GM19035 (cell line): ENCODE data around the gene SCMH1.

Source experiments
- ATAC-seq: cut with Tn5 transposase; IDR thresholded peaks from one replicate; pipeline ENCODE4 v1.9.1; 2021; ENCODE audit not compliant: unreplicated experiment

Gene SCMH1

DNA sequence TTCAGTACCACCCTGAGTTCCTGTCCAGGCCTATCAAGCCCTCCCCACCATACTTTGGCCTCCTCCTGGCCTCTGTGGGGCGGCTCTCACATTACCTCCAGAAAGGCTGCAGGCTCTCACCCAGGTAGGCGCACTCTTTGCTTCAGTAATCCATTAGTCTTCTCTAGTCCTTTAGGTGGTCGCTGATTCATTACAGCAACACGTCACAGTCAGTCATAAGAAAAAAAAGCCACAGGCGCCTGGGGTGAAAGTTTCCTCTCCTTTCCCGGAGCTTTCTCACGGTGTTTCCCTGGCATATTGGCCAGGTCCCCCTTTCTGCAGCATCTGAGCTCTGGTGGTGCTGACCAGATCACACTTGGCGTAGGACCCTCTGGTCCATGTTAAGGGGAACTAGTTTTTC lies 232.6 kb downstream of the SCMH1 start:
- no peak for ATAC-seq

DNA sequence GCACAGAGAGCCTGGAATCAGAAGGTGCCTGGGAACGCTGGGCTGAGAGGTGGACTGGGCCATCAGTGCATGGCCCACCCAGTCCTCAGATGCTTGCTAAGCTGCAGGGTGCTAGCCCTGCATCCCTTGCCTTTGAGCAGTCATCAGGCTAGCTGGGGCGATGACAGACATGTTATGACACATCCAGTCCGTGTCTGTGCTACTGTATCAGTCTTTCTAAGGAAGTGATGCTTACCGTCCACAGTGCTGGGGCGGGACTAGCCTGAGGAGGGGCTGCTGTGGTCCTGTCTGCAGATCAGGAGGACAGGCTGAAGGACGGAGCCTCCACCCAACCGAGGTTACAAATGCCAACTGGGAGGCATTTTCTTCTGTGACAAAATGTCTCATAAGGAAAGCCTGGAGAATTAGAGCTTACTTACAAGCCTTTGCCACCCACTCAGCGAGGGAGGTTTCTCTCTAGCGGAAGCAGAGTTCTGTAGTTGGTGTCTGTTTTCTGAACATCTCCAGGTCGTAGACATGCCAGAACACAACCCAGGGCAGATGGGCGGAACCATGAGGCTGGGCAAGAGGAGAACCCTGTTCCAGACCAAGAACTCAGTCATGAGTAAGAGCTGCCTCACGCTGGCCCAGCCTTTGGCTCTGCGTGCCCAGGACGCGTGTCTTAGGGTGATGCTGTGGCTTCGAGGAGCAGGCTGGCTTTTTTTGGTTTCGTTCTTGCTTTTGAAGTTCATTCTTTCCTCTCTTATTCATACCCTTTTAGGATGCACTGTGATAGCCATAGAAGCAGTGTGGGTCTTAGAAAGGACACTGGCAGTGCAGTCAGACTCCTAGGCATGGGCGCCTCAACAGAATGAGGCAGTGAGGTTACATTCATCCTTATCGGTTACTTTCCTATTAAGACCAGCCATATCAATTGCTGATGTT lies 234.9 kb downstream of the SCMH1 start:
- ATAC-seq, result no peak

DNA sequence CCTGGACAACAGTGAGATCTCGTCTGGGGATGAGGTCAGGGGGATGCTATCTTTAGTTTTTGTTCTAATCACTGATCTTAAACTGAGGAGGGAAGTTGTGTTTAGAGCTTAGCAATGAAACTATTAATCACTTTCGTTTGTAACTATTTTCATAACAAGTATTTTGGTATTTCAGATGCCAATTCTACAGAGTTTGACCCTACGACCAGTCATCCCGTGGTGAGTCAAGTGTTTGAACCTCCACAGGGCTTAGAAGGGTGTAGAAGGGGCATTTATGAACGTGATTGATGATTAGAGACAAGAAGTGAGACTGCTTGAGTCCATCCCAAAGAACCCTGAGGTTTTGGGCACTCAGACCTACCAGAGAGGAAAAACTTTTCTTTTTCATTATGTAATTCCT lies 236.2 kb downstream of the SCMH1 start:
- no peak for ATAC-seq

DNA sequence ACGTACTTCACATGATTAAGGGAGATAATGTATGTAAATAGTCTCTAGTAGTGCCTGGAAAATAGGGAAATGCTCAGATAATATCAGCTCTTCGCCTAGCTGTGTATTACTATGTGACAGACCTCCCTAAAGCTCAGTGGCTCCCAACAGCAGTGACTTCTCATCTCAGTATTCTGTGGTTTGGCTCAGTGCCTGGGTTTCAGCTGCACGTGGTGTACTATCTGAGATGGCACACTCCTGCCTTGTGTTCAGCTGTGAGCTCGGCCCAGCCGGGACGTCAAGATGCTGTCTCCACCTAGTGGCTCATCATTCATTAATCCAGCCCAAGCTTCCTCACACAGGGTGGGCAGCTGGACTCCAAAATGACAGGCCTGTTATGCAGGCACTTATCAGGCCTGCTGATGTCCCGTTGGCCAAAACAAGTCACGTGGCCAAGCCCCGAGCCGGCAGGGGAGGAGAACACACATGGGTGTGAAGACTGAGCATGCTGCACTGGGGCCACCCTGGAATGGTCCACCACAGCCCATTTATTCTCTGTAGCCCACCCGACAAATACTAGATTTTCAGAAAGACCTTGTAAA lies 238.4 kb downstream of the SCMH1 start:
- ATAC-seq, result peak; percentile 95

DNA sequence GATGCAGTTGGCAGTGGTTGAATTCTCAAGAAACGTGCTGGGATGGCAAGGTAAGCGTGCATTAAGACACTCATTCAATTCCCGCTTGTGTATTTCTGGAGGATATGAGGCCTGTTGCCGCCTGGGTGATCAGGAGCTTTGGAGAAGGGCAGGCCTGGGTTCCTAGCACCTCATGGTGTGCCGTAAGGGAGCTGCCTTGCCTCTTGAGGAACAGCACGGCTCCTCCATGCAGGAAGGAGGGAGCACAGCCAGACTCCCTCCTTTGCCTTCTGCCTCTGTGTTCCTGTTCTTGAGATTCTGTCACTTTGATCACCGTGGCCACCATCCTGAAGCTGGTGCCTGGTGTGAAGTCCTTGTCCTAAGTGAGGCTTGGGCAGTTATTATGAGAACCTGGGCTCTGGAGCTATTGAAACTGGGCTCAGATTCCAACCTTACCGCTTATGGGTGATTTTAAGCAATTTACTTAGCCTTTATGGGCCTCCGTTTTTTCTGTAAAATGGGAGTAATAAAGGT lies 238.9 kb downstream of the SCMH1 start:
- no peak for ATAC-seq

DNA sequence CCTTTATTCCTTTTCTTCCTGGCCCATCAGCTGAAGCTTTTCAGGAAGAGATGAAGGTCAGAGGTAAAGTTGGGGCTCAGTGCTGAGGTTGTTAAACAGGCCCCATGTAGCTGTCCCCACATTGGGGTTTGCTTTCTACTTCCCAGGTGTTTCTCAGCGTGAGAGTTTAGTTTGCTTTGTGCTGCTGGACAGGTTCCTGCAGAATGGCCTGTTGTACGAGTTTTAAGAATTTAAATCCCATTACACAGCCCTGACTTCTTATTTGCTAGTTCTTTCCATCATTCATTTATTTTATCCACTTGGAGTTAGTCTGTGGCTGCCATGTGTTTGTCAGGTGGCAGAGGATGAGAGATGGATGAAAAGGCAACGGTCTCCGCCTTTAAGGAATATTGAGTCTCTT lies 243.4 kb downstream of the SCMH1 start:
- ATAC-seq, result no peak

DNA sequence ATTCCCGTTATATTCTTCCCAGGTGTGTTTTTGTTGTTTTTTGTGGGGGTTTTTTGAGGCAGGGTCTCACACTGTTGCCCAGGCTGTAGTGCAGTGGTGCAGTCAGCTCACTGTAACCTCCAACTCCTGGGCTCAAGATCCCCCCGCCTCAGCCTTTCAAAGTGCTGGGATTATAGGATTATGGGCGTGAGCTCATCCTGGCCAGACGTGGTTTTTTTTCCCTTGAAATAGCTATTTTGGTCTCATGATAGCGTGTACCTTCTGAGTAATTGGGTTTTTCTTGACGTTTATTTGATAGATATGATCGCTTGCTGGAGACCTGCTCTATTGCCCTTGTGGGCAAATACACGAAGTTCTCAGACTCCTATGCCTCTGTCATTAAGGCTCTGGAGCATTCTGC lies 245.0 kb downstream of the SCMH1 start:
- ATAC-seq, result no peak

DNA sequence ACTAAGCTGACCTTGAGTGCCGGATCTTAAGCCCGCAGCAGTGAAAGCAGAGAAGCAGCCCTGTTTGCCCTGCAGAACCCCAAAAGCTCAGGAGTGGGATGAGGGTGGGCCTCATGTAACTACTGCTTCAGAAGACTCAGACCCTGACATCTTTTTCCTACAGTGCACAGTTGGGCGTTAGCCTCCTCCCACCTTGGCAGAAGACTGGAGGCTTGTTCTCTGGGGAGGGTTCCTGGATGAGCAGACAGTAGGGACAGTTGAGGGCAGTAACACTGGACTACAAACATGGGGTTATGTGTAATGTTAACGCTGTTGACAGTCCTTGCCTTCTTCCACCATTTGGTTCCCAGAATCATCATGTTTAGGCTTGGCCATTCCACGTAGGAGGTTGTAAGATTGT lies 253.0 kb downstream of the SCMH1 start:
- no peak for ATAC-seq

DNA sequence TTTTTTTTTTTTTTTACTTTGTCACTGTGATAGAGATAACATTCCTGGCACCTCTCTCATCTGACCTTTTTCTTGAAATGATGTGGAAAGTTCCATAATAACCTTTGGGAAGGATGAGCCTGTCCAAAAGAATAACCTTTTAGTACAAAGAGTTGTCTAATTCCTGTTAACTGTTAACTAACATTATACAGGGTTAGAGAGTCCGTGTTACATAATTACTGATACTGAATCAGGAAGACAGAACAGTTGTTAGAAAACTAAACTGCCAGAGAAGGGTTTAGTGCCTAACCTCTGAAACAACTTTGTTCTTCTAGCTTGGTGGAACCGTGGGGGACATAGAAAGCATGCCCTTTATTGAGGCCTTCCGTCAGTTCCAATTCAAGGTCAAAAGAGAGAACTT lies 253.8 kb downstream of the SCMH1 start:
- no peak for ATAC-seq

DNA sequence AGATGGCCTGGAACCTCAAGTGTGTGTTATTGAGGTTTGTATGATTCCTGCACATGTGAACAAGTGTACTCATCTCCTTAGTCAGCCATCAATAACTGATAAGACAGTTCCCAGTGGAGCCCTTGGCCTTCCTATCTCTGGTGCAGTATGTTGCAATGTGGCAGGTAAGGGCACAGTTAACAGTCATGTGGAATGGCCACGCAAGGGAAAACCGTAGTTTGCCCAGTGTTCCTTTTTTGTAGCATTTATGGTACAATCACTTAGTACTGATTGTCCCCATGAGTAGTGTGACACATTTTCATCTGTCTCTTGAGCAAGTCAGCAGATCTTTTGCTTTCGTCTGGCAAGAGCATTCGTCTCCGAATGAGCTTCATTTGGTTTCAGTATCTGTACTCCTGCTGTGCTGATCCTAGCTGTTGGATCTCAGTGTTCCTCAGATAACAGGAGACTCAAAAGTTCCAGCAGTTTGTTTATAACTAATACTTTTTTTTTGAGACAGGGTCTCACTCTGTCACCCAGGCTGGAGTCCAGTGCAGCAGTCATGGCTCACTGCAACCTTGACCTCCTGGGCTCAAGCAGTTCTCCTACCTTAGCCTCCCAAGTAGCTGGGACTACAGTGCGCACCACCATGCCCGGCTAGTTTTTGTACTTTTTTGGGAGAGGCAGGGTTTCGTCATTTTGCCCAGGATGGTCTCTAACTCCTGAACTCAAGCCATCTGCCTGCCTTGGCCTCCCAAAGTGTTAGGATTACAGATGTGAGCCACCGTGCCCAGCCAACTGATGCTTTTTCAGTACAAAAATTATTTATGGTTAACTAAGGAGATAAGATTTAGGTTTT lies 254.4 kb downstream of the SCMH1 start:
- no peak for ATAC-seq

DNA sequence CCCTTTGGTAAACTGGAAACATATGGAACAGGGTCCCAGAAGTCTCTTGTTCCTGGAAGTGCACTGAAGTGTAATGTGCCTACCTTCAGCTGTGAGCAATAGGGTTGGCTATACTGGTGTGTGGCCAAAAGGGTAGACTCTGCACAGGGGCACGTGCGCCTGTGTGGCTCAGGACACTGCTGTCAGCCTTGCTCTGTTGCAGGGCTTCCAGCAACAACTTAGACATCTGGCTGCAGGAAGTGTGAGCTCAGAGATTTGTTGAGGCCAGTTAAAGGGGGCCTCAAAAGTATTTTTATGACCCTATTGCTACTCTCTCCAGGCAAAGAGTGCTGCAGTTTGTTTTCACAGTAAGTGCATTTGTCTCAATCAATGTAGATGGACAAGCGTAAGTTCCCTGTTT lies 255.2 kb downstream of the SCMH1 start:
- ATAC-seq, result no peak

DNA sequence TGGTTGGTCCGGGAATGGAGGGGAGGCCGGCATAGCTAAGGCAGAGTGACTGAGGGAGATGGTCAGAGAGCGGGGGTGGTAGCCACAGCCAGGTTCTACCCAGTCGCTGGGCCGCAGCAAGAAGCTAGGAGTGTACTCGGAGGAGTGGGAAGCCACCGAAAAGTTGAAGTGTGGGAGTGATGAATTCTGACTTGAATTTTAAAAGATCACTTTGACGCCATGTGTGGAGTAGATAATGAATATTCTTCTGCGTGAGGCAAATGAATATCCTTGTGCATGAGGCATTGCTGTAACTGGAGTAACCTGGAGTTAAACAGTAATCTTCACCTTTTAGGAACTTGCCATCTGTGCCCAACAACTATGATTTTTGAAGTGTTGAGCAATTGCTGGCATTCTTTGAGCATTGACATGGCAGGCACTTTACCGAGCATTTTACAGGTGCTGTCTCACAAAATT lies 255.8 kb downstream of the SCMH1 start:
- ATAC-seq, result no peak

DNA sequence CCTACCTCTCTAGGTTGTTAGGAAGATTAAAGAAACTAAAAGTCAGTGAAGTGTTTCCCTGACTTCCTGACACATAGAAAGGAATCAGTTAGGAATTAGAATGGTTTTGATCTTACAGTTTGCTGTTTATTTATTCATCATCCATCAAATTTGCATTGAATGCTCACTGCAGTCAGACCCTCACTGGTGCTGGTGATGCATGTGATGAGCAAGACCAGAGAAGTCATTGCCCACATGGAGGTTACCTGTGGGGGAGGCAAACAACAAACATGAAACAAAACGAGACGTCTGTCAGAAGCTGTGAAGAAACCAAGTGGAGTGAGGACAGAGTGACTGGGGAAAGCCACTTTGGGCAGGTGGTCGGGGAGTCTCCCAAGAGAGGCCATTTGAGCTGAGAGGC lies 256.2 kb downstream of the SCMH1 start:
- ATAC-seq, result no peak

DNA sequence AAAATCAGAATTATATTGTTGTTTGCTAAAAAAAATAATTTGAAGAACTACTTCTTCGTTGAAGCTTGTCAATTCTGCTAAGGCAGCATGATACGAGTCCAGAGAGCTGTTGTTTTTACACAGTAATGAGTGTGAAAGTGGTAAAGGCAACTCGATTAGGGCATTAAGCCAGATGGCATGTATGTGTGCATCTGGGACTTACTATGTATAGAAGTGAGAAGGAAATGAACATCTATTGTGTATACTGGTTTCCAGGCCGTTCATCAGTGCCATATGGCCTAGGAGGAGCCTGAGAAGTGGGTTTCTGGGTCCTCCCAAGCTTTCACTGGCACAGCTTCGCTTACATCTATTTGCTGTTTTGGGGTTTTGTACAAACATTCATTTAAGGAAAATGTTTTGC lies 256.9 kb downstream of the SCMH1 start:
- no peak for ATAC-seq

DNA sequence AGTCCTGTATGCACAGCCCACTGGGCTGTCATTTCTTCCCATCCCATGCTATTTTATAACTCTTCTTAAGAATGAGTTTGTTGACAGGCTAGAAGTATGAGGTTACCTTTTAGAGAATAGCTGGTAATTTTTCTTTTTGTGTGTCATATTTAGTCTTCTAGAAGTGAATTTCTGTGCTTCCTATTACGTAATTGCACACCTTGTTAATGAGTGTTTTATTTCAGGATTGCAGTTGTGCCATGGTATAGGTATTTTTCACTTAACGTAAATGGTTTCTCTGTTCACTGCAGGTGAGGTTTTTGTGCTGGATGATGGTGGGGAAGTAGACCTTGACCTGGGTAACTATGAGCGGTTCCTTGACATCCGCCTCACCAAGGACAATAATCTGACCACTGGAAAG lies 257.6 kb downstream of the SCMH1 start:
- ATAC-seq, result no peak

DNA sequence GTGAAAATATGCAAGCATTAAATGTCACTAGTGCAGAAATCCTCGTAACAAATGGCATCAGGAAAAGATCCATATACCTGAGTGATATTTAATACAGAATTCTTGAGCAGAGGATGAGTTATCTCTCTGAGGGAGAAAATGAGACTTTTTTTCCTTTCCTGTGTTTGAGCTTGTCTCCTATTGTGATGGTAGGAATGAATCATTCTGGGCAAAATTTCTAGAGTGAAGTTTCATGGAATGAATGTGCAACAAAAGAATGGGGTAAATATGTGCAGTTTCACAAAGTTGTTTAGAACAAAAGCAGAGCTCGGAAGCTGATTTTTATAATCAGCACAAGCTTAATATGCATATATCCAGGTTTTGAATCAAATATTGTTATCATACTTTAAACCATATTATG lies 258.0 kb downstream of the SCMH1 start:
- ATAC-seq, result no peak

DNA sequence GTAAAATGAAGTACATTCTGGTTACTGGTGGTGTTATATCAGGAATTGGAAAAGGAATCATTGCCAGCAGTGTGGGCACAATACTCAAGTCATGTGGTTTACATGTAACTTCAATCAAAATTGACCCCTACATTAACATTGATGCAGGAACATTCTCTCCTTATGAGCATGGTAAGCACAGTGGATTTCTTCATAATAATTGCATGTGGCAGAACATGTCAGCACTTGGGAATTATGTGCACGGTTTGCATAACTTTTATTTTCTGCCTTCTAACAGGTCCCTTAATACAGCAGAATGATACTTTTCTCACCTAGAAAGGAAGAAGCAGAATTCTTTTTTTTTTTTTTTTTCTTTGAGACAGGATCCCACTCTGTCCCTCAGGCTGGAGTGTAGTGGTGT lies 258.8 kb downstream of the SCMH1 start:
- ATAC-seq, result no peak

DNA sequence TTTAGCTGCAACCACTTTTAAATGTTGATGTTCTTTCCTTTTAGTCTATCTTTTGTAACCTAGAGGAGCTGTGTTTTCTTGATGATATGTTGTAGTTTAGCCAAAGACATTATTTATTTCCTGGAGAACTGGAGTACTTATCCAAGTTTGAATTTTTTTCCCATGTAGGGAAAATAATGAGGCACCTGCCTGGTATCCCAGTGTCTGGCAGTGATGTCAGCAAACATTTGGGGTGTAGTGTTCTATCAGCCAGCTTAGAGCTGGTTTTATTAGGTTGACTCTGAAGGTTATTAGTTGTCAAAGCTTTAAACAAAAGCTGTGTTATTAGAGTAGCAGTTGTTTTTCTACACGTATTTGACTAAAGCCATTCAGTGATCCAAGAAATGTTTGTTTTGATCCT lies 259.4 kb downstream of the SCMH1 start:
- no peak for ATAC-seq

DNA sequence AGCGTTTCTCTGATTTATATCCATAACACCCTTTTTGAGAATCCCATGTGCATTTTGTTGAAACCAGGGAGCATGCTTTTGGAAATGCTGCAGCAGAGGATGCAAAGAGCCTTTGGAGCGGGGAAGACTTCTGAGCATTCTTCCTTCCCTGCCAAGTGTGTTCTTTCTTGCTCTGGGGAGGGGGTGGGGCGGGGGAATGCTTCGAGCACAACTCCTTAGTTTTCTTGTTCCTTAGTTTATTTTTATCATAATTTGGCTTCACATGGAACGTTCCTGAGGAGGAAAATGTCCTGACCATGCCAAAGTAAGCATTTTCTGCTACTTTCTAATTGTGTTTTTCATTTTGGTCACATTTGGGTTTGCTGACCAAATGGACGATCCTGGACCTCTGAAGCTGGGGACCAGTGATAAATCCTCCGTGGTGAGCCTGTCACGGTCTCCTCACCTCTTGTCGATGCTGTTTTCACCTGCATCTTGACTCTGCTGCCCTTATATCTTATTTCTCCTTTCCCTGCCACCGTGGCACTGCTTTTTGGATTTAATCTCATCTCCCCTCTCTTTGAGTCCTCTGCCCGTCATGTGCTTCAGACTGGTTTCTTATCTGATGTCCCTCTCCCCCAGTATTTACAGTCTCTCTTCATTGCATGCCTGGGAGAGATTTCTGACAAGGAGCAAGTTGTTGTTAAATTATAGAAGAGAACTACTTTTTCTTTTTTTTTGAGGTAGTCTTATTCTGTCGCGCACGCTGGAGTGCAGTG lies 260.2 kb downstream of the SCMH1 start:
- no peak for ATAC-seq

DNA sequence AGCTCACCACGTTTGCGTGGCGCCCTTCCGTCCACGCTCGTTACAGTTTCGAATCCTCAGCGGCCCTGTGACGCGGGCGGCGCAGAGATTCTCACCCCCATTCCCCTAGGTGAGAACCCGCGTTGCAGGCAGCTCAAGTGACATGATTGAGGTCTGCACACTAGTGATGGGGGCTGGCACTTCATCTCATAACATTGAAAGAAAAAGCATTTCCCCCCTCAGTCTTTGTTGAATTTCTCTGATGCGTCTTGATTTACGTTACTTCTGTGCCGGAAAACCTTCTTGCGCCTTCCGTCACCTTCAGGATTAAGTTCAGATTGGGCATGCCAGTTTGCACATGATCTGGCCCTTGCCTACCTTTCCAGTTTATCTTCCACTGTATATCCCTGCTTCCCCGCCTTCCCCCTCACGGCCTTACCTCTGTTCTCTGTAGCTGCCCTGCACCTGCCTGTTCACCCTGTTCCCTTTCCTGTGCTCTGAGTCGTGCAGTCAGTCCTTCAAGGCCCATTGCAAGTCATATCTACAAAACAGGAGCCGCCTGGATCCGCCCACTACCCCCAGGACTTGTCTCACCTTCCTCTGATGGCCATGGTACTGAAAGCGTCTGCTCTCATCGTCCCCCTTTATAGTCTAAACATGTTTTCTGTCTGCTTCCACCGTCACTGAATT lies 261.5 kb downstream of the SCMH1 start:
- ATAC-seq, result no peak
